NCI-H774 (cell line): ENCODE results near the gene HERPUD1.
"Not testable (repeated sequence)": the region's sequence is repeated elsewhere in the genome, so short reads cannot be mapped to it uniquely, and the experiment has no call there.

Source experiments
- DNase-seq: peaks from one replicate; lab custom pipeline; 2025; lab: John Stamatoyannopoulos, UW

HERPUD1 gene

GRCh38 chr16:56934599-56935145 is 2.7 kb downstream of the HERPUD1 start:
- DNase-seq: not testable (repeated sequence)

GRCh38 chr16:56935201-56935600 is 3.3 kb downstream of the HERPUD1 start:
- no peak for DNase-seq

DNA sequence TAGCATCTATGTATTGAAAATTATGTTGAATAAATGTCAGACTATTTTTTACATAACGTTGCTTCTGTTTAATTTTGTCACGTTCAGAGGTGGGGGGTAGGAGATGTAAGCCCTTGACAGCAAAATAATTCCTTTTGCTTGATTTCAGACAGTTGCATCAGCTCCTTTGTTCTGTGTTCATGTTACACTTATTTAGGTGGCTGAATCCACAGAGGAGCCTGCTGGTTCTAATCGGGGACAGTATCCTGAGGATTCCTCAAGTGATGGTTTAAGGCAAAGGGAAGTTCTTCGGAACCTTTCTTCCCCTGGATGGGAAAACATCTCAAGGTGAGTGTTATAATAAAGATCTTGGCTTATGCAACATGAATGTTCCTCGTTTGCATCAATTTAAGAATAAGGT is 4.5 kb downstream of the HERPUD1 start:
- no peak for DNase-seq

DNA sequence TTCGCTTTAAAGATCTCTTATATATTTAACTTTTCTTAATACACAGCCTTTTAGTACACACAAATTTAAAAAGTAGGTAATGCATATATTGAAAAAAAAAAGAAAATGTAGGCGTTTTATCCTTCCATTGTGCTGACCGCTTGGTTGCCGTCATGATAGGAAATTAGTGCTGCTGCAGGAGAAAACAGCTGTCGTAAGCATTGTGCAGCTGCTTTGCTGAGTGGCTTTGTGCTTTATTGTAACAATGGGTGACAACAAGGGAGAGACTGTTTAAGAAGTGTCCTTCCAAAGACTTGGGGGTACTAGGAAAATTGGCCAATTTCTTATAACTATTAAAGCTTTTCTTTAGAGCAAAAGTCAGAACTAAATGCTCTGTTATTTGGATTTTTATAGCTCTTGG is 5.0 kb downstream of the HERPUD1 start:
- no peak for DNase-seq

GRCh38 chr16:56938664-56939513 is 6.9 kb downstream of the HERPUD1 start:
- no peak for DNase-seq

DNA sequence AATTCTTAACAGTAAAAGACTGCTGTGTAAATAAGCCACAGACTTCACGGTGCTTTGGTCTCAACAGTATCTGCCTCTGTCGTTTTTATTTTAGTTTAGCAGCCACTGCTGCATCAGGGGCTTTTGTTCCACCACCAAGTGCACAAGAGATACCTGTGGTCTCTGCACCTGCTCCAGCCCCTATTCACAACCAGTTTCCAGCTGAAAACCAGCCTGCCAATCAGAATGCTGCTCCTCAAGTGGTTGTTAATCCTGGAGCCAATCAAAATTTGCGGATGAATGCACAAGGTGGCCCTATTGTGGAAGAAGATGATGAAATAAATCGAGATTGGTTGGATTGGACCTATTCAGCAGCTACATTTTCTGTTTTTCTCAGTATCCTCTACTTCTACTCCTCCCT is 7.9 kb downstream of the HERPUD1 start:
- DNase-seq: peak; percentile 40

- no peak for DNase-seq
Observed at GRCh38 chr16:56941092-56941491, 9.2 kb downstream of the HERPUD1 start.

DNA sequence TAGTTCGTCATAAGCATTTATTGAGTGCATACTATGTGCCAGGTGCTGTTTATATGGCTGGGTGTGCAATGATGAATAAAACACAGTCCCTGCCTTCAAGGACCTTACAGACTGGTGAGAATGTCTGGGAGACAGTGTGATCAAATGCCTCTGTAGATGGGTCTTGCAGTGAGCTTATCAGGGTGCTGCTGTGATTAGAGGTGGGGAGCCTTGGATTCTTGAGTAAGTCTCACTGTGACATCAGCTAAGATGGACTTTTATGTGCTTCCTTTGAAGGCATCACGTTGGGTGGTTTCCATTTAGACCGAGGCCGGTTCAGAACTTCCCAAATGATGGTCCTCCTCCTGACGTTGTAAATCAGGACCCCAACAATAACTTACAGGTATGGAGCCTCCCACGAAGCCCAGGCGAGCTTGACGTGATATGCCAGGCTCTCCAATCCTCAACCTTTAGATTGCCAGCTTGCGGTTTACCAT is 10.0 kb downstream of the HERPUD1 start:
- DNase-seq: no peak

- no peak for DNase-seq
Observed at GRCh38 chr16:56943761-56944375, 11.9 kb downstream of the HERPUD1 start.

DNA sequence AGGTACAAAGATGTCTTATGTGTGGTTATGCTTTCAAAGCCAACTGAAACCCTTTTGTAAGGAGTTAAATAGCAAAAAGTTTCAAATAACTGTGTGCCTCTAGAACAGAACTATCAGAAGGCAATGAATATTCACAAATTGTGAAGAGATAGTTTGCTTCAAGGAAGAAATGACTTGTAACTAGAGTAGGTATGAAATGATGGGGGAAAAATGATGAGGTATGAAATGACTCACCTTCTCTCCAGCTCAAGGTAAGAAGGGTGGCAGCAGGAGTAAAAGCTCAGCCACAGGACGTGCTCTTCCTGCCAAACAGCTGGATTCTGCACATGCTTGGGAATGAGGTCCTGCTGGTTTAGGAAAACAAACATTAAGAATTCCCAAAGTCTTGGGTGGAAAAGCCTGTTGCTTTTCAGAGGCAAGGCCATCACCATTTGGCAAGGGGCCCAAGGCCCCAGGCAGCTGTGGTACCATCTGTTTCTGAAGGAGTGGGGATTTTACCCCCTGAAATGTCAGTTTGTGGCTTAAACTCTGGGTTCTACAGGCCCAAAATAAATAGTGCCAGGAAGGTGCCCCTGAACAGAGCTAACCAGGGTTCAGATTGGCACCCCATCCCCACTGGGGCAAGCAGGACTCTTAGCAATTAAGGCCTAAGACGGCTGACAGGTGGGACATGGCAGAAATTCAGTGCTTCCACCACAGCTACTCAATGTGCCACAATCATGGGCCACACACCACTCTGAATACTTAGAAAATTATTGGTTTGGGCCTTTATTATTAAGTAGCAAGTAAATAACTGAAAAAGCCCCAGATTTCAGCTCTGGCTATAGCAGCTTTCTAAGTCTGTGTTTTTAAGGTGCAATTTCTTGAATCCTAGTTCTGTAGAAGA is 13.3 kb downstream of the HERPUD1 start:
- DNase-seq: no peak

DNA sequence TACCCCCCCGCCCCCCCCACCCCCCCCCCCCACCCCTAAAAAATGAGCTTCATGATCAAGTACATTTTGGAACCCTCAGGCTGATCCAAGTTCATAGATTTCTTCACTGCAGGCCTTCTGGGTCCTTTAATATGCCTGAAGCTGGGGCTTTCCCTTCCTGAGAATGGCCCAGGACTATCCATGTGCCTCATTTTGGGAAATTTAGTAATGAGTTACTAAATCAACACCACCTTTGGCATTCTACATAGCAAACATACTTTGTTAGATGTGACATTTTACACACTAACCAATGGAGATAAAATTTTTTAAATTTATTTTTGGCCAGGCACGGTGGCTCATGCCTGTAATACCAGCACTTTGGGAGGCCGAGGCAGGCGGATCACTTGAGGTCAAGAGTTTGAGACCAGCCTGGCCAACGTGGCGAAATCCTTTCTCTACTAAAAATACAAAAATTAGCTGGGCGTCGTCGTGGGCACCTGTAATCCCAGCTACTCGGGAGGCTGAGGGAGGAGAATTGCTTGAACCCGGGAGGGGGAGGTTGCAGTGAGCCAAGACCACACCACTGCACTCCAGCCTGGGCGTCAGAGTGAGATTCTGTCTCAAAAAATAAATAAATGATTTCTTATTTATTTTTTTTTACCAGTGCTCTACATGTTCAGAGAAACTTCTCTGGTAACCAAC is 14.0 kb downstream of the HERPUD1 start:
- DNase-seq: no peak

DNA sequence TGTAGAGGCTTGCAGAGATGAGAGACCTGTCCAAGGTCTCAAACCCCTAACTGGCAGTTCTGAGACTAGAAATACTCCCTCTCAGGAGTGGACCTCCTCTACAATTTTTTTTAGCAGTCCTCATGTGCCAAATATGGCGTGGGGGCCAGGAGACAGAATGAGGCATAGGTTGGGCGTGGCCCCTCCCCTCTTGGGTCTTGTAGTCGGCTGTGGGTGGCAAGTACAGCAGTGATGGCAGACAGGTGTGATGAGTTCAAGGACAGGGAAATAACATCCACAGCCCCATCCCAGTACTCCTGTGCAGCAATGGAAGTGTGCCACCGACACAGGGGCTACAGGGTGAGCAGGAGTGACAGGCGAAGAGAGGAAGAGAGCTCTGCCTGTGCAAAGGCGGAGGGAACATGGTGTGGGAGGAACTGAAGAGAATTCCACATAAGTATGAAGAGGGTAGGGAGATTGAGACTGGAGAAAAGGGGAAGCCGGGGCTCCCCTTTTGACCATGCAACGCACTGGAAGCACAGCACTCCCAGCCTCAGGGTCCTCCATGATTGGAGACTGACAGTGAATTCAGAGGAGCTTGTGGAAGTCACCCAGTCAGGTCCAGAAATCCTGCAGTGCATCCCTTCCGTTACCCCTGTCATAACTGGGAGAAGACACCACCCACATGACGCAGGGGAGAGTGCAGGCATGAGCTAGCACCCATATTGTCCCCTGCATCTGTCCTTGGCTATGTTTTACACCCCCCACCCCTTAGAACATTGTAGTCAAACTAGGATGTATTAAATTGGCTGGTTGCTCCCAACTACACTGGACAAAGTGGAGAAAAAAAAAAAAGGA is 15.0 kb downstream of the HERPUD1 start:
- DNase-seq: no peak

- DNase-seq: no peak
Observed at GRCh38 chr16:56947604-56947995, 15.7 kb downstream of the HERPUD1 start.

DNA sequence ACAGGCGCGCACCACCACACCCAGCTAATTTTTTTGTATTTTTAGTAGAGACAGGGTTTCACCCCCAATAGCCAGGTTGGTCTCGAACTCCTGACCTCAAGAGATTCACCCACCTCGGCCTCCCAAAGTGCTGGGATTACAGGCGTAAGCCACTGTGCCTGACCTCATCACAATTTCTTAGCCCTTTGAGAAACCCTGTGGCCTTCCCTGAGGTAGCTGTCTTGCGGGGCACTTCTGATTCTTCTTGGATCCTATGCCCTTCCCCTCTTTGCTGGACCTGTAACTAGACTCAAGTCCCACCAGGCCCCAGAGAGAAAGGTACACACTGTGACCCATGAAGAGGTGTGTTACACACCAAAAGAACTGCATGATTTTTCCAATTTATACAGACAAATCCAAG is 16.3 kb downstream of the HERPUD1 start:
- DNase-seq: no peak

DNA sequence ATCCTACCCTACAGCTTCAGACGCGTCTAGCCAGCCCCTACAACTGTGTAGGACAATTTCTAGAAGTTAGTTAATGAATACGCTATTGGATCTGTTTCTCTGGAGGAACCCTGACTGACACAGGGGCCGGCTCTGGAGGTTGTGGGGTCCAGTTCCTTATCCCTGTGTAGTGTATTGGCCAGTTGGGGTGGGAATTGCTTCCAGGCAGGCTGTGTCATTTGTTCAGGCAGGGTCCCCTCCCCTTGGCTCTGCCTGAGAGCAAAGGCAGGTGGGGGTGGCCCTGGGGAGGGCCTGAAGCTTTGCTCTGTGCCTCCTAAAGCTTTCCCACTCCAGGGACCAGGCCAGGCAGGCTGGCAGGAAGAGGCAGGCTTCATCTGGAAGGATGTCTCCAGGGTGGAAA is 18.1 kb downstream of the HERPUD1 start:
- no peak for DNase-seq

DNA sequence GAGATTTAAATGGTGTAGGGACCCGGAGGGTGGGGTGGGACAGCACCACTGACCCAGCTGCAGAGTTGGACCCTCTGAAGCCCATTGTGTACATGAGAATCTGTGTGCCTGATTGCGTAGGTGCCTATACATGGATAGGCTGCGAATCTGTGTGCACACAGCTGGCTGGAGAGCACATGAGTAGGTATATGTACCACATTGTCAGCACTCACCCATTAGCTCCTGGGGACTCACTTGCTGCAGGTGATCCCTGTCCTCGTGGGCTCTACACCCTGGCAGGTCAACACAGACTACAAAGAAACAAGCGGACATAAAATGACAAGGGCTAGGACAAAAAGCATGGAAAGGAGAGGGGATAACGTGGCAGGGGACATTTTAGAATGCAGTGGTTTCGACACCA is 18.5 kb downstream of the HERPUD1 start:
- no peak for DNase-seq

DNA sequence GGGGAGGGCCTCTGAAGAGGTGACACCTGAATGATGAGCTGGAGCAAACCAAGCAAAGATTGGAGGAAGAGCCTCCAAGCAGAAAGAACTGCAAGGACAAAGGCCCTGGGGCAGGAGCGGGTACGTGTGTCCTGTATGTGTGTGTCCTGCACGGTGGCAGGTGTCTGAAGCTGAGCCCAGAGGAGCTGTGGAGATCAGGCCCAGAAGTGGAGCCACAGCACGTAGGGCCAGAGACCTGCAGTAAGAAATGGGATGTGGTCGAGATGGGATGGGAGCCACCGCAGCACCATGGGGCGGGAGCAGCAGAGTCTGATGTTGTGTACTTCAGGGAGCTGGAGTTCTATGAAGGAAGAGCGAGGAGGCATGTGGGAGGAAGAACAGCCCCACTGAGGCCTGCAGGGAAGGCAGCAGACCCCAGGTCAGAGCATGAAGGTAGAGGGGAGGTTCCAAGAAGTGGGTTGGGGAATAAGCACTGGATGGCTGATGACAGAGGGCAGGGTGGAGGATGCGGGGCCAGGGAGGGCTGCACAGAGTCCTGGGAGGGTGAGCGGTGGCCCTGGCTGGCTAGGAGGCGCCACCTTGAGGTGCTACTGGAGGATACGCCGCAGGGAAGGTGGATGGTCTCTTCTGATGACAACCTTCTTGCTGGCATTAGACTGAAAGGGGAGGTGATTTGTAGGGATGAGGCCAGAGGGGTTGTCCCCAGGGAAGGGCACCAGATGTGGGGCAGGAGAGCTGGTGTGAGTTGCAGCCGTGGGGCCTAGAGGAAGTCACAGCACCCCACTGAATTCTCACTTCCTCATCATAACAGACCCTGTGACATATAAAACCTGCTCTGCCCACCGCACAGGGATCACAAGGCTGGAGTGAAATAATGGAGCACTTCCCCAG is 19.2 kb downstream of the HERPUD1 start:
- no peak for DNase-seq

- DNase-seq: no peak
Observed at GRCh38 chr16:56953006-56953405, 21.1 kb downstream of the HERPUD1 start.

GRCh38 chr16:56956076-56956475 is 24.1 kb downstream of the HERPUD1 start:
- no peak for DNase-seq

- DNase-seq: no peak
Observed at GRCh38 chr16:56956756-56957155, 24.8 kb downstream of the HERPUD1 start.
